Breast epithelium (tissue), 3 donors: ENCODE results near the gene TIE1.

Experiments used
- CTCF ChIP-seq, 3 donors: fragments of 450-650 bp; IDR thresholded peaks; one replicate each; pipeline ENCODE4 v1.5.1; 2016 to 2017; ENCODE audit warnings: antibody characterized with exemption in 3 of 3, mild to moderate bottlenecking in 3 of 3, moderate library complexity in 3 of 3
- POLR2AphosphoS5 ChIP-seq, 3 donors: sonication (generic); formaldehyde crosslinking; IDR thresholded peaks; one replicate each; pipeline ENCODE4 v1.6.1; 2017; ENCODE audit warnings: antibody characterized with exemption in 3 of 3

DNA sequence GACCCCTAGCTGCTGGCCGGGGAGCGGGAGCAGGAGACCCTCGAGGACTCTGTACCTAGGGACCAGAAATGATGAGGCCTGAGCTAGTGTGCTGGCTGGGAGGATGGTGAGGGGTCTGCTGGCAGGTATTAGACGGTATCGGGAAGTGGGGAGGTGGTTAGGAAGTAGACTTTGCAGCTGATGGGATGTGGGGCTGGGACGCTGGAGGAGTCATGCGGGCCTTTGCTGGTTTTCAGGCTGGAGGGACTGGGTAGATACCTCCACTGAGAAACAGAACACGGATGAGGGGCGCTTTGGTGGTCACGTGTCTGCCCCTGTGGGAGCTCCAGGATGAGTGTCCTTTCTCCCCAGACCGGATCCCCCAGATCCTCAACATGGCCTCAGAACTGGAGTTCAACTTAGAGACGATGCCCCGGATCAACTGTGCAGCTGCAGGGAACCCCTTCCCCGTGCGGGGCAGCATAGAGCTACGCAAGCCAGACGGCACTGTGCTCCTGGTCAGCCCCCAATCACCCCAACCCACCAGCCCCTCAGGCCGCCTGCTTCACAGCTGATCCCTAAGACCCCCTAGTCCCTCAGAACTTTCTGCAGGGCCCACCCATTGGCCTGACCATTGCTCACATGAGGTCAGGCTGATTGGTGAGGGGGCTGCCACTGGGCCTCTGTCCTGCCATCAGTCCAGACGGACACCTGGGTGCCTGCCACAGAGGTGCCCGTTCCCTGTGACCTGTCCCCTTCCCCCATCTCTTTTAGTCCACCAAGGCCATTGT is 8.0 kb downstream of the TIE1 start:
- no peak for TF ChIP-seq CTCF (IDR thresholded peaks at IDR 0.05)
- no peak for TF ChIP-seq POLR2AphosphoS5 (IDR thresholded peaks at IDR 0.05)
